Transverse colon (tissue), 4 donors: ENCODE results near the gene BCO2. TPM values are rescaled to one million over a fixed set of nuclear protein-coding genes. Genes with fewer than 3 reads are reported as not detected.

Source experiments
- DNase-seq: peaks from one replicate; pipeline ENCODE4 v3.0.0-alpha.2; 2019
- H3K27ac ChIP-seq, 4 donors: fragments of 200-600 bp; sonication (generic); 2 replicates each; pipeline ENCODE4 v1.5.1; 2016 to 2018; ENCODE audit warnings: inconsistent platforms in 4 of 4
- H3K27me3 ChIP-seq: fragments of 200-600 bp; sonication (generic); 2 replicates; pipeline ENCODE4 v1.5.1; 2017; ENCODE audit warnings: inconsistent platforms
- H3K36me3 ChIP-seq, 4 donors: fragments of 200-600 bp; sonication (generic); 2 replicates each; pipeline ENCODE4 v1.5.1; 2017 to 2019; ENCODE audit warnings: inconsistent platforms in 4 of 4
- H3K4me1 ChIP-seq, 4 donors: fragments of 200-600 bp; sonication (generic); 2 replicates each; pipeline ENCODE4 v1.5.1; 2017 to 2020; ENCODE audit warnings: inconsistent platforms in 4 of 4
- H3K4me3 ChIP-seq, 4 donors: fragments of 200-600 bp; sonication (generic); 1 replicate in 1 of 4; 2 replicates in 3 of 4; pipeline versions ENCODE4 v1.5.1 to v1.6.1; 2017 to 2019; ENCODE audit warnings: inconsistent platforms in 4 of 4
- H3K9me3 ChIP-seq, 2 donors: fragments of 200-600 bp; sonication (generic); 2 replicates each; pipeline ENCODE4 v1.5.1; 2017 to 2019; ENCODE audit warnings: inconsistent platforms in 2 of 2
- EP300 ChIP-seq: sonication (generic); formaldehyde crosslinking; IDR thresholded peaks from one replicate; pipeline ENCODE4 v1.6.1; 2017; ENCODE audit warnings: antibody characterized with exemption, low read depth
- POLR2A ChIP-seq: fragments of 450-650 bp; IDR thresholded peaks from one replicate; pipeline ENCODE4 v1.6.1; 2016; ENCODE audit warnings: antibody characterized with exemption, mild to moderate bottlenecking, moderate library complexity
- POLR2AphosphoS5 ChIP-seq, 3 donors: sonication (generic); formaldehyde crosslinking; IDR thresholded peaks; one replicate each; pipeline ENCODE4 v1.6.1; 2016; ENCODE audit warnings: antibody characterized with exemption in 3 of 3
- WGBS, 2 donors: methylation state at CpG; one replicate each; pipeline ENCODE4 v1.1.5; 2018; ENCODE audit warnings: low coverage in 1 of 2; 5-methylcytosine and 5-hydroxymethylcytosine counted together
- in situ Hi-C, 4 donors: fragments of 200-750 bp; cut with MboI; loops; one replicate each; pipeline versions ENCODE4 v1.15.0 to v1.15.1; 2017; ENCODE audit warnings: low sequenced_read_pairs in 3 of 4, low pct_ligation_motif_present in 1 of 4, low pct_unique_long_range_greater_than_20kb in 1 of 4
- intact Hi-C: fragments of 100-400 bp; cut with DNase I; formaldehyde crosslinking; loops from one replicate; pipeline ENCODE4 v1.15.1; 2023; ENCODE audit warnings: low total_unique reads
- total RNA-seq, 4 donors: library from RNA; depleted of rRNA; stranded (reverse); fragments of >200 nt; gene quantifications; one replicate each; pipeline ENCODE4 v1.1.0, GENCODE V29; 2016
- TF ChIP-seq, protein P1 (sequence below), 5 experiments: fragments of 200-600 bp in 3 of 5; fragments of 450-650 bp in 2 of 5; sonication (generic) in 3 of 5; IDR thresholded peaks; 1 replicate in 2 of 5; 2 replicates in 3 of 5; pipeline ENCODE4 v1.5.1; 2016 to 2017; ENCODE audit warnings: antibody characterized with exemption in 5 of 5, inconsistent platforms in 3 of 5, mild to moderate bottlenecking in 2 of 5, moderate library complexity in 1 of 5

BCO2 gene
- total RNA-seq, 4 donors from 2014 or later, result 2.8 to 12.1 (median 4.0) TPM

DNA sequence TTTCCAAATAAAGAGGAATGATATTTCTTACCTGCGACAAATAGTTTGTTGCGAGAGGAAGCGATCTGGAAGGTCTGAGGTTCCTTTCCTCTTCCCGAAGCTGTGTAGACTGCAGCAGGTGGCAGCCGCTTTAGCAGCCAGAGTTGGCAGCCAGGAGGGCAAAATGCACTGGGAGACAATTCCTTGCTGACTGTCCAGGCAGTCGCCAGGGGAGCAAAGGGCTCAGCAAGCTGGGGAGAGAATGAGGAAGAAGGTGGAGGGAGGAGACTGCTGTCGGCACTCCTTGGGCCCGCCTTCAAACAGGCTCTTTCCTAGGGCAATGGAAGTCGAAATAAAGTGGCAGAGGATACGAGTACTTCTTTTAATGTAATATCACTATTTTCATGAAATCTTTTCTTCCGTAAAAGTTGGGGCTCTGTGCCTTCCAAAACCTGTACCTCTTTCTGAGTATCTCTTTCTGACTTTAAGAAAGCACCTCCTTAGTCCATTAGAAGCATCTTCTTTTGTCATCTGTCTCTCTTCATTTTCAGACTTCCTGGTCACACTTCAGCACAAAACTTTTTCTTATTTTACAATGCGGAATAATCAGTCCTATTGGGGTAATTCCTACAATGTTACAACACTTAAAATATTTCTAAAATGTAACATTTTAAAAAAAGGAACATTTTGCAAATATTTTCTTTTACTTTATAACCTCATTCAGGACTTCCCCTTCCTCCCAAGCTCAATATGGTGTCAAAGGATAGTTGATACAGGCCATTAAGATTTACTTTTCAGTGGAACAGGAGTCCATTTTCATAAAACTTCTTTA lies 11.2 kb upstream of the BCO2 start, which contains the start of gene IL18:
IL18 (minus strand) TSS at position 220 of the 811 bp plus-strand sequence. CDS start 9,041 bp downstream, outside the sequence.
- Histone ChIP-seq H3K27me3 (no peaks in the 10 kb centered on the region), H3K36me3 (no peaks in the 10 kb centered on the region), H3K4me1 (peaks cover 0 to 36% (median 19%) of the 10 kb centered on the region in 4 donors), H3K9me3 (no peaks in the 10 kb centered on the region), H3K27ac (peak within 1 kb of the TSS; percentile 77 to 85 (median 78)), H3K4me3 (peak within 1 kb of the TSS in 3 of 4 donors; percentile 21 to 46 (median 21))
- in situ Hi-C loops, result no loop called here
- WGBS, 2 donors, result 37 to 50% methylated on average over 12 of the region's 12 CpGs
- intact Hi-C loops, result no loop called here
- TF ChIP-seq POLR2A (peak; percentile 87), EP300 (no peak), POLR2AphosphoS5 (IDR thresholded peaks at IDR 0.05) (peak; percentile 38 to 96 (median 91))
- TF ChIP-seq, protein P1, sequence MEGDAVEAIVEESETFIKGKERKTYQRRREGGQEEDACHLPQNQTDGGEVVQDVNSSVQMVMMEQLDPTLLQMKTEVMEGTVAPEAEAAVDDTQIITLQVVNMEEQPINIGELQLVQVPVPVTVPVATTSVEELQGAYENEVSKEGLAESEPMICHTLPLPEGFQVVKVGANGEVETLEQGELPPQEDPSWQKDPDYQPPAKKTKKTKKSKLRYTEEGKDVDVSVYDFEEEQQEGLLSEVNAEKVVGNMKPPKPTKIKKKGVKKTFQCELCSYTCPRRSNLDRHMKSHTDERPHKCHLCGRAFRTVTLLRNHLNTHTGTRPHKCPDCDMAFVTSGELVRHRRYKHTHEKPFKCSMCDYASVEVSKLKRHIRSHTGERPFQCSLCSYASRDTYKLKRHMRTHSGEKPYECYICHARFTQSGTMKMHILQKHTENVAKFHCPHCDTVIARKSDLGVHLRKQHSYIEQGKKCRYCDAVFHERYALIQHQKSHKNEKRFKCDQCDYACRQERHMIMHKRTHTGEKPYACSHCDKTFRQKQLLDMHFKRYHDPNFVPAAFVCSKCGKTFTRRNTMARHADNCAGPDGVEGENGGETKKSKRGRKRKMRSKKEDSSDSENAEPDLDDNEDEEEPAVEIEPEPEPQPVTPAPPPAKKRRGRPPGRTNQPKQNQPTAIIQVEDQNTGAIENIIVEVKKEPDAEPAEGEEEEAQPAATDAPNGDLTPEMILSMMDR (IDR thresholded peaks at IDR 0.05), result peak in 1 of 5 experiments; percentile 46
- peak; percentile 88 for DNase-seq

DNA sequence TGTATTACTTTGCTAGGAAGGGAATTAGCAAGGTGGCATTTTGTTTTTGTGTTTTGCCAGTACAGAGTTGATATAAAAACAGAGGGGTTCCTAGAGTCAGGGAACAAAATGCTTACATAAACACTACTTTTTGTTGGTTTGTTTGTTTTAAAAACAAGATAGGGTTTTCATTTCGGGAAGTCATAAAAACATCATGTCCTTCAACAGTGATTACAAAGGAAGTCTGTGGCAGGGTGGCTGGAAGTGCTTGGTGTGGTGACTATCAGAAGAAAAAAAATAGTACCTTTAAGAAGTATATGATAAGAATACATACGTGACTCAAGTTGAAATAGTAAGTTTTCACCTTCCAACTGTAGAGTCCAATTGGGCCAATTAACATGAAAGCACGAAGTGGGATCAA lies 10.3 kb upstream of the BCO2 start:
- no peak for TF ChIP-seq POLR2AphosphoS5 (IDR thresholded peaks at IDR 0.05)
- TF ChIP-seq, protein P1 (IDR thresholded peaks at IDR 0.05), result no peak
- TF ChIP-seq POLR2A, result no peak
- no peak for TF ChIP-seq EP300
- DNase-seq, result no peak
- Histone ChIP-seq H3K27me3 (no peaks in the 10 kb centered on the region), H3K9me3 (no peaks in the 10 kb centered on the region), H3K4me1 (peaks cover 0 to 36% (median 19%) of the 10 kb centered on the region in 4 donors), H3K4me3 (no peak overlapping the region), H3K27ac (peak overlapping the region; percentile 77 to 85 (median 78)), H3K36me3 (no peaks in the 10 kb centered on the region)
- WGBS, 2 donors, result 50 to 52% methylated on average over 3 of the region's 3 CpGs
- in situ Hi-C loops, result no loop called here
- intact Hi-C loops, result no loop called here

DNA sequence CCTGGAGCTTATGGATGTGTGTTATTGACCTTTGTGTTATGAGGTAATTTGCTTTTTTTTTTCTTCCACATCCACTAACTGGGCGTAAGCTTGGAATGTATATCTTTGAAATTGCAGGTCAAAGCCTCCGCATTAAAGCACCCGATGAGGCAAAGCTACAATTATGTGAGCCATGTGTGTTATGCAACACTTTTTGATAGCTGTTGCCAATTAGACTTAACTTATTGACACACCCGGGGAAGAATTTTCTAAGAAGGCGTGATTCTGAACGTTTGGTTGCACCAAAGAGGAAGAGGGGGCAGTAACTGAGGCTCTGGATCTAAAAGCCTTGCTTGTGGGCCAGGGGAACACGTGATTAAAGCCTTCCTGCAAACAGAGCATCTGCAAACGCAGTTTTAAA lies 8.8 kb upstream of the BCO2 start:
- in situ Hi-C loops, result no loop called here

DNA sequence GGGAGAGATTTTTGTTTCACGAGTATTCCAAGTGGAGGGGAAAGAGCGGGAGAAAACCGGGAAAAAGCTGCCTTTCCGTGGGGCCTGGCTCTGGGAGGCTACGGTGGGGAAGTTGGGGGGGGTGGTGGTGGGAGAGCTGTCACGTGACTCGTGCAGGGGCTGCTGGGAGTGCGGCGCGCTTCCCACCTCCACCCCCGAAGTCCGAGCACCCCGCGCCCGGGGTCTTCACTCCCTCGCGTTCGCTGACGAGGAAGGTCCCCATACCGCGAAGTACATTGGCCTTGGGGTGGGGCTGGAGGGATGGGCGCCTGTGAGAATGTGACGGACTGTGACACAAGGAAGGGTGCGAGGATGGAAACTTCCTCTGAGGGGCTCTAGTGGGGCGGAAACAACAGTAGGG lies 8.2 kb upstream of the BCO2 start, which contains the start of gene TEX12:
TEX12 (plus strand) TSS at position 228 of the 400 bp plus-strand sequence. CDS start 1,897 bp downstream, outside the sequence.
- WGBS, 2 donors, result 89% methylated on average over 25 of the region's 25 CpGs; no CpG with 5 or more reads in 1 of the 2 donors
- no peak for DNase-seq
- no peaks in the 10 kb centered on the region for H3K36me3 ChIP-seq
- H3K27ac ChIP-seq, result peak within 1 kb of the TSS; percentile 57 to 77 (median 67)
- intact Hi-C loops, result no loop called here
- H3K27me3 ChIP-seq, result no peaks in the 10 kb centered on the region
- H3K4me3 ChIP-seq, result no peak within 1 kb of the TSS
- TF ChIP-seq POLR2A (no peak), POLR2AphosphoS5 (IDR thresholded peaks at IDR 0.05) (no peak), EP300 (no peak)
- TF ChIP-seq, protein P1 (IDR thresholded peaks at IDR 0.05), result no peak
- no peaks in the 10 kb centered on the region for H3K9me3 ChIP-seq
- peaks cover 0 to 29% (median 19%) of the 10 kb centered on the region in 4 donors for H3K4me1 ChIP-seq
- in situ Hi-C loops, result no loop called here

More for the DNA sequence above, 8.8 kb upstream of the BCO2 start:
- peak; percentile 47 for DNase-seq
- Histone ChIP-seq H3K36me3 (no peaks in the 10 kb centered on the region), H3K27ac (peak overlapping the region; percentile 57 to 77 (median 67)), H3K27me3 (no peaks in the 10 kb centered on the region), H3K9me3 (no peaks in the 10 kb centered on the region), H3K4me3 (no peak overlapping the region), H3K4me1 (peaks cover 0 to 29% (median 19%) of the 10 kb centered on the region in 4 donors)
- WGBS, 2 donors, result 35 to 38% methylated on average over 7 to 8 of the region's 8 CpGs
- TF ChIP-seq, protein P1 (IDR thresholded peaks at IDR 0.05), result no peak
- TF ChIP-seq POLR2AphosphoS5 (IDR thresholded peaks at IDR 0.05), result peak in 2 of 3 donors; percentile 26 to 75
- intact Hi-C loops, result no loop called here
